ENCODE measurements around the gene MVB12B. TPM values are rescaled to one million over a fixed set of nuclear protein-coding genes. Genes with fewer than 3 reads are reported as not detected.

MVB12B gene
- total and polyA plus RNA-seq, 3 donors from 2014 or later, result 13.6 to 30.7 (median 26.2) TPM

DNA sequence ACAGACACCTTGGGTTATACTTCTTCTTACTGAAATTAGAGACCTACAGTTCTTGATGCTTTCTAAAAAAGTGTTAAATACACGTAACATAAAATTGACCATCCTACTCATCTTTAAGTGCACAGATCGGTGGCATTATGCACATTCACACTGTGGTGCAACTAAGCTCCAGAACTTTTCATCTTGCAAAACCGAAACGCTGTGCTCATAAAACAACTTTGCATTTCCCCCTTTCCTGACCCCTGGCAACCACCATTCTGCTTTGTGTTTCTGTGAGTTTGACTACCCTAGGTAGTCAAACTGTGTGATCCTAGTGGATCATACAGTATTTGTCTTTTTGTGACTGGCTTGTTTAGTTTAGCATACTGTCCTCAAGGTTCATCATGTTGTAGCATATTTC is 3.9 kb downstream of the MVB12B start:
- no peak for TF ChIP-seq POLR2A (IDR thresholded peaks at IDR 0.05)
- TF ChIP-seq, protein P1, sequence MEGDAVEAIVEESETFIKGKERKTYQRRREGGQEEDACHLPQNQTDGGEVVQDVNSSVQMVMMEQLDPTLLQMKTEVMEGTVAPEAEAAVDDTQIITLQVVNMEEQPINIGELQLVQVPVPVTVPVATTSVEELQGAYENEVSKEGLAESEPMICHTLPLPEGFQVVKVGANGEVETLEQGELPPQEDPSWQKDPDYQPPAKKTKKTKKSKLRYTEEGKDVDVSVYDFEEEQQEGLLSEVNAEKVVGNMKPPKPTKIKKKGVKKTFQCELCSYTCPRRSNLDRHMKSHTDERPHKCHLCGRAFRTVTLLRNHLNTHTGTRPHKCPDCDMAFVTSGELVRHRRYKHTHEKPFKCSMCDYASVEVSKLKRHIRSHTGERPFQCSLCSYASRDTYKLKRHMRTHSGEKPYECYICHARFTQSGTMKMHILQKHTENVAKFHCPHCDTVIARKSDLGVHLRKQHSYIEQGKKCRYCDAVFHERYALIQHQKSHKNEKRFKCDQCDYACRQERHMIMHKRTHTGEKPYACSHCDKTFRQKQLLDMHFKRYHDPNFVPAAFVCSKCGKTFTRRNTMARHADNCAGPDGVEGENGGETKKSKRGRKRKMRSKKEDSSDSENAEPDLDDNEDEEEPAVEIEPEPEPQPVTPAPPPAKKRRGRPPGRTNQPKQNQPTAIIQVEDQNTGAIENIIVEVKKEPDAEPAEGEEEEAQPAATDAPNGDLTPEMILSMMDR (IDR thresholded peaks at IDR 0.05), result no peak
- WGBS, 2 donors, result 91 to 94% methylated on average over 4 of the region's 4 CpGs
- no peaks in the 10 kb centered on the region for H3K36me3 ChIP-seq (ENCODE audit: low read depth, missing control alignments)
- no peak overlapping the region for H3K27ac ChIP-seq
- peaks cover 13% of the 10 kb centered on the region for H3K4me1 ChIP-seq
- intact Hi-C loops (cut with DNase I; ENCODE audit: low total_unique reads), result no loop called here
- H3K9me3 ChIP-seq, result no peaks in the 10 kb centered on the region
- no peak for DNase-seq
- no peaks in the 10 kb centered on the region for H3K27me3 ChIP-seq
- H3K4me3 ChIP-seq, result no peak overlapping the region

DNA sequence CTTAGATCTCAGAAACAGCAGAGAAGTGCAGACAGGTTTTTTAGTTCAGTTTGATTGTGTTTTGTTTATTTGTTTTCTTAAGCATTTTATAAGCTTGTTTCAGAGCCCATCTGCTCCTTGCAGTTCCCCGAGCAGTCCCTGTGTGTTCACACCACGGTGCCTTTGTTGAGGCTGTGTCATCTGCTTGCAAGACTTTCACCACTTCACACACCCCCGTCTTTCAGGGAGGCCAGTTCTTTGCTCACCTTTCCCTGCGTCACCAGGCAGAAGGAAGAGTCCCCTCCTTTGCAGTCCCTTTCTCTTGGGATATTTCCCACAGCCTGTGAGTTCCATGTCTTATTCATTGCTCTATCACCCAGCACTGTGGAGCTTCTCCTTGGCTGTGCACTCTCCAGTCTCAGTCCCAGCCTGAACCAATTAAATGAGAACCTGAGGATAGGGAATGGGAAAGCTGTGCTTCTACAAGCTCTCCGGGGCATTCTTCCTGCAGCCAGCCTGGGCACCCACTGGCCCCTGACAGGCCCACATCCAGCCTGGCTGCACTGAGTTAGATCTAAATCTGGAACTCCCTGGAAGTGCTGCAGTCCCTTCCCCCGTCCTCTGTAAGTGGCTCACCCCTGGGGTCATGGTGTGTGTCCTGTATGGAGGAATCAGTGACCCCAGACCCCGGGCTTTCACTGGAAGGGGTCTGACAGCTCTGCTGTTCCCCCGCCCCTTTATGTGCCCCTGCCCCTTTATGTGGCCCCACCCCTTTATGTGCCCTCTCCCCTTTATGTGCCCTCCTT is 5.5 kb downstream of the MVB12B start:
- TF ChIP-seq, protein P1 (IDR thresholded peaks at IDR 0.05), result no peak
- no peak for TF ChIP-seq POLR2A (IDR thresholded peaks at IDR 0.05)
- H3K4me3 ChIP-seq, result no peak overlapping the region
- no peak for DNase-seq
- H3K27me3 ChIP-seq, result no peaks in the 10 kb centered on the region
- 85 to 91% methylated on average over 8 of the region's 8 CpGs for WGBS, 2 donors
- no peaks in the 10 kb centered on the region for H3K9me3 ChIP-seq
- intact Hi-C loops (cut with DNase I; ENCODE audit: low total_unique reads), result no loop called here
- H3K27ac ChIP-seq, result no peak overlapping the region
- H3K4me1 ChIP-seq, result peaks cover 8% of the 10 kb centered on the region
- no peaks in the 10 kb centered on the region for H3K36me3 ChIP-seq (ENCODE audit: low read depth, missing control alignments)

DNA sequence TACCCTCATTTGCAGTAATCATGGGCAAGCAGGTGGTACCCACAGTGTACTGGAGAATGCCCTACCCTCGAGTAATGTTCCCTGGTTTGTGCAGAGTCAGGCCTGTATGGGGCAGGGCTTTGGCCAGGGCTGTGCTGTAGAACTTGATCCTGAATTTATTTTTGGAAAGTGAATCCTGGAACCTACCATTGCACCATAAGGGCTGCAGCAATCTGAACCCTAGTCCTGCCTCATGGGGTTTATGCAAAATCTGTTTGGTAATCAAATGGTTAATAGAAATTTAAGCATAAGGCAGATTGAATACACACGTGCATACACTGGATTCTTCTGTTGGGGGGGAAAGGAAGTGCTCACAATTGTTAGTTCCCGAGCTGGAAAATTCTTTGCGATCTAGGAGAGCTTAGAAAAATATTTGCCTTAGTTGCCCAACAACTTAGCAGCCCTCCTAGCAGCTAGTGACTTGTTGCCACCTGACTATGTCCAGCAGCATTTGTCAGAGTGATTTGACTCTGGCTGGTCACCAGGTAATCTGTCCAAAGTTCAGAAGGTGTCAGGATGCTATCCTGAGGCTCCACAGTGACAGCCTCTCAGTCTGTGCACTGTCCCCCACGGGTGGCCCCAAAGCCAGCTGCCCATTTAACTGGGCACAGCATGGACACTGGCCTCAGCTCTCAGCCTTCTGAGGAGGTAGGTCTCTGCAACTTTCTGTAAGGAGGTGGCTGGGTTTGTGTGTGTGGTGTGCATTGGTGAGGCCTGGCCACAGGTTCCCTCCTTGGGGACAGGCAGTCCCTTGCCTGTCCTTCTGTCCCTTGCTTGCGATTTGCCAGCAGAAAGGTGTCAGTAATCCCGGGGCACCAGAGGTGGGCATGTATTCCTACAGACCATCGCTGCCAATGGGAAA is 8.3 kb downstream of the MVB12B start:
- intact Hi-C loops (cut with DNase I; ENCODE audit: low total_unique reads), result no loop called here
- TF ChIP-seq POLR2A (IDR thresholded peaks at IDR 0.05), result no peak
- TF ChIP-seq, protein P1 (IDR thresholded peaks at IDR 0.05), result no peak
- H3K9me3 ChIP-seq, result no peaks in the 10 kb centered on the region
- H3K4me1 ChIP-seq, result no peaks in the 10 kb centered on the region
- H3K4me3 ChIP-seq, result no peak overlapping the region
- H3K36me3 ChIP-seq (ENCODE audit: low read depth, missing control alignments), result no peaks in the 10 kb centered on the region
- H3K27me3 ChIP-seq, result no peaks in the 10 kb centered on the region
- DNase-seq, result no peak
- WGBS, 2 donors, result 52 to 61% methylated on average over 7 to 8 of the region's 8 CpGs
- H3K27ac ChIP-seq, result no peak overlapping the region

DNA sequence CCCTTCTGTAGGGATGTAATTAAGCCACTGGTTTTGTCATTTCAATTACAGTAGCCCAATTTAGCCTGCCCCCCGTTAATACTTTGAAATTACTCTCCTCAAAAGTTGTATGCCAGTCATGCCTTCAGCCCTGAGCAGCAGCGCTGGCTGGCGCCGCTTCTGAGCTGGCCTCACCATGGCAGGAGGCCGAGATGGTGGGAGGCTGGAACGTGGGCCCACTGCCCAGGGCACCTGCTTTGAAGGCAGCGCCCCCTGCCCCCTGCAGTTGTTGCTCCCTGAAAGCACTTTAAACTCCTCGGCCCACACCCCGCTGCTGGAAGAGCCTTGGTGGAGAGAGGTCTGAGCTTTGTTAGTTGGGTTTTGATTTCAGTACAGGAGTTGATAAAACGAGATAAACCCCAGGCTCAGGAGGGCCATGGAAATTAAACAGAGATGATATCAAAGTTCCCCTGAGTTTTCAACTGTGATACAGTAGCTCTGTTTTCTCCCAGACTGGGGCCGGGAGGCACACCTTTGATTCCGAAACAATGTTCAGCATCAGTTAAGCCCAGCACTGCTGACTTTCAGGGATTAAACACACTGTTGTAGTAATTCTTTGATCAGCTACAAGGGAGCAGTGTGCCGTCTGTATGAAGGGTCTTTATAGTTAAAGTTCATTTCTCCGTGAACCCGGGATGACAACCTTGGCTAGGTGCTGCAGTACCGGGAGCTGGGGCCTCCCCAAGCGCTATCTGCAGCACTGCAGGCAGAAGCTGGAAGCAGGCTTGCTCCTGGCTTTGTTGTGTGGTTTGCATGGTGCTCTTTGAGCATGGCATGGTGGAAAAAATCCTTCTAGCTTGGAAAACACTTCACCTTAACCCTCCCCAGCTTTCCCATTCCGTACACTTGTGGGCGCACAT is 9.5 kb downstream of the MVB12B start:
- no peaks in the 10 kb centered on the region for H3K36me3 ChIP-seq (ENCODE audit: low read depth, missing control alignments)
- no peak overlapping the region for H3K27ac ChIP-seq

More for the DNA sequence above, 9.5 kb downstream of the MVB12B start:
- intact Hi-C loops (cut with DNase I; ENCODE audit: low total_unique reads), result no loop called here
- 74 to 81% methylated on average over 12 to 19 of the region's 19 CpGs for WGBS, 2 donors
- no peak for DNase-seq
- Histone ChIP-seq H3K9me3 (no peaks in the 10 kb centered on the region), H3K27me3 (no peaks in the 10 kb centered on the region), H3K4me3 (no peak overlapping the region), H3K4me1 (no peaks in the 10 kb centered on the region)
- TF ChIP-seq, protein P1 (IDR thresholded peaks at IDR 0.05), result no peak
- no peak for TF ChIP-seq POLR2A (IDR thresholded peaks at IDR 0.05)

Measured in testis (tissue), 3 donors.